ENCODE data around the gene SGSH.

DNA sequence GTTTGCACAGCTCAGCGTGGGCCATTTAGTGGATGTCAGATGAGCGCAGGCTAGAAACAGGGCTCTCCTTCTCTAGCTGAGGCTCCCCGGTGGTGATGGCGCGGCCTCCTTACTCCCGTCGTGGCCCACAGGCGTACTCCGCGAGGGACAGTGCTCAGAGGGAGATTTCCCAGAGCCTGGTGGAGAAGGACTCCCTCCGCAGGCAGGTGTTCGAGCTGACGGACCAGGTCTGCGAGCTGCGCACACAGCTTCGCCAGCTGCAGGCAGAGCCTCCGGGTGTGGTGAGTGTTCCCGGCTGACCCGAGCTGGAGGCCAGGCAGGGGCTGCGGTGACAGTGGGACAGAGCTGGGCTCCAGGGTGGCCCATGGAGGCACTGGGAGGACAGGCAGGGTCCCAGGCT is 28.9 kb downstream of the SGSH start:
- TF ChIP-seq, protein P1, sequence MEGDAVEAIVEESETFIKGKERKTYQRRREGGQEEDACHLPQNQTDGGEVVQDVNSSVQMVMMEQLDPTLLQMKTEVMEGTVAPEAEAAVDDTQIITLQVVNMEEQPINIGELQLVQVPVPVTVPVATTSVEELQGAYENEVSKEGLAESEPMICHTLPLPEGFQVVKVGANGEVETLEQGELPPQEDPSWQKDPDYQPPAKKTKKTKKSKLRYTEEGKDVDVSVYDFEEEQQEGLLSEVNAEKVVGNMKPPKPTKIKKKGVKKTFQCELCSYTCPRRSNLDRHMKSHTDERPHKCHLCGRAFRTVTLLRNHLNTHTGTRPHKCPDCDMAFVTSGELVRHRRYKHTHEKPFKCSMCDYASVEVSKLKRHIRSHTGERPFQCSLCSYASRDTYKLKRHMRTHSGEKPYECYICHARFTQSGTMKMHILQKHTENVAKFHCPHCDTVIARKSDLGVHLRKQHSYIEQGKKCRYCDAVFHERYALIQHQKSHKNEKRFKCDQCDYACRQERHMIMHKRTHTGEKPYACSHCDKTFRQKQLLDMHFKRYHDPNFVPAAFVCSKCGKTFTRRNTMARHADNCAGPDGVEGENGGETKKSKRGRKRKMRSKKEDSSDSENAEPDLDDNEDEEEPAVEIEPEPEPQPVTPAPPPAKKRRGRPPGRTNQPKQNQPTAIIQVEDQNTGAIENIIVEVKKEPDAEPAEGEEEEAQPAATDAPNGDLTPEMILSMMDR (IDR thresholded peaks at IDR 0.05), result no peak
- TF ChIP-seq POLR2AphosphoS5 (IDR thresholded peaks at IDR 0.05), result no peak
- no peak for TF ChIP-seq EP300 (IDR thresholded peaks at IDR 0.05)
- TF ChIP-seq POLR2A (IDR thresholded peaks at IDR 0.05), result no peak

Data from sigmoid colon (tissue), 4 donors.